GM21515 (cell line): Measurements from ENCODE around the gene MAPK12.

Experiments used
- ATAC-seq: cut with Tn5 transposase; IDR thresholded peaks from one replicate; pipeline ENCODE4 v1.9.1; 2021; ENCODE audit not compliant: unreplicated experiment

The MAPK12 gene

DNA sequence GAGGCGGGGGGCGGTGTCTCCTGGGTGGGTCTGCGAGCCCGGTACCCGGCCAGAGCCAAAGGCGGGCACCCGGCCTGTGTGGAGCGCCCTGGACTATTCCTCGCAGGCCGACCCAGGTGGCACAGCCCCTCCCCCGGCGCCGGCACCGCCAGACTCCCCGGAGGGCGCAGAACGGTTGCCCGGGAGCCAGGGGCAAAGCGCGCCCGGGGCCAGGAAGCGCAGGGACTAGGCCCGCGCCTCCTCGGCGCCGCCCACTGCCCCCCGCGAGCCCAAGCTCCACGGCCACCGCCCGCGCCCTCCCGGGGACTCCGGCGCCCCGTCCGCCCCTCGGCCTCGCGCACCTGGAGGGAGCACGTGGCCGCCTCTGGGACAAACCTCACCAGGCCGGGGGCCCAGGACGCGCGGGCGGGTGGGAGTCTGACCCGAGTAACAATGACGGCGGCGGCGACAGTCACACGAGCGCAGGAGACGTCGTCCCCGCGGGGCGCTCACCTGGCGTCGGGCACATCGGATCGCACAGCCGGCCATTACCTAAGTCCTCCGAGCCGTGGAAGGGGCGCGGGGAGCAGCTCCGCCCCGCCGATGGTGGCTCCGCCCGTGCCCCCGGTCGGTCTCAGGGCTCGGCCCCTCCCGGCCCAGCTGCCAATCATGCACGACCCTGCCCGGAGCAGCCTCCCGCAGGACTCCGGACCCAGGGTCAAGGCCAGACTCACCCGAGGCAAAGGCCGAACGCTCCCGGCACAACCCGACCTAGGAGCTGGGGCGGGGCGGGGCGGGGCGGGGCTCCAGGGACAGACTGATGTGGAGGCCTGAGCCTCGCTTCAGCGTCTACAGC, 38.5 kb upstream of the MAPK12 start:
- no peak for ATAC-seq

DNA sequence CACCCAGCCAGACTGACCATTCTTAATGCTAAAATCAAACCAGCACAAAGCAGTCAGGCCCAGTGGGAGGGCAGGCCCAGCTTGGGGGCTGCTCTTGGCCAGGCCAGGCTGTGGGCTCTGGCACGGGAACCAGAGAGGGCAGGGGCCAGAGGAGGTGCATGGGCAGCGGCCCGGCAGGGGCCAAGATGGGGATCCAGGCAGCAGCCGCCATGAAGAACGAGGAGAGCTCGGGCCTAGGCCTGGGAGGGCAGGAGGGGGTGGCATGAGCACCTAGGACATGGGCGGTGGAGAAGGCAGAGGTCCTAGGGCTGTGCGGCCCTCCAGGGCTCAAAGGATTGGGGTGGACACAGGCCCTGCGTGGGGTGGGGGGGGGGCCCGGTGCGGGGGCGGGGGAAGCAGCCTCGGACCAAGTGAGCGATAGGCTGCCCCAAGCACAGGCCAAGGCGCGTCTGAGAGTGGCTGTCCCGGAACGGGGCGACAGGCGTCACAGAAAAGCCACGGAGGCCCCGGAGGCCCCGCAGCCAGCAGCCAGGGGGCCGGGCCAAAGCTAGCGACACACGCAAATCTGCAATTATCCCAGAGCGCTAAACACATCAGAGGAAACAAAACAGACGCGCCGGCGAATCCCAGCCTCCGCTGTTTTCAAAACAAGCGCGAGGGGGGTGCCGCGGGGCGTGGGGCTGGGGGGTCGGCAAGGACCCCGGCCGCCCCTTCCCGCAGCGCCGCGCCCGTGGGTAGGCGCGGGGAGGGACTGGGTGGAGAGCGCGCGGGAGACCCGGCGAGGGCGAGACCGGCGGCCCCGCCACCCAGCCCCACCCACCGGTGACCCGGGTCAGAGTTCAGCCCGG, 37.7 kb upstream of the MAPK12 start:
- no peak for ATAC-seq

DNA sequence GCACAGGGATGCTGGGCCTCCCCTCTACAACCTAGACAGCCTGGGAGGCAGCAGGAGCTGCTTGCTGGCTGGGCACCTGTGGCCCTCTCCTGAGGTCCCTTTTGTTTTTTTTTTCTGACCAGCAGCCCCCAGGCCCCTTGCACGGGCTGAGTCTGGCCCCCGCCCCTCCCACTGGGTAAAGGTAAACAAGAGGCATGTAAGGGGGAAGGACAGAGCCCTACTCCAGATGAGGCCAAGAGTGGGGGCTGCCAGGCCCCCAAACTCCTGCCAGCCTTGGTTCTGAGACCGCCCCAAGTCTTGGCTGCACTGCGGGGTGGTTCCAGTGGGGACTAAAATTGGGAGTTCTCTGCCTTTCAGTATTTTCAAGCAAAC, 36.8 kb upstream of the MAPK12 start:
- ATAC-seq, result no peak

GRCh38 chr22:50297510-50298265, 36.2 kb upstream of the MAPK12 start:
- no peak for ATAC-seq

DNA sequence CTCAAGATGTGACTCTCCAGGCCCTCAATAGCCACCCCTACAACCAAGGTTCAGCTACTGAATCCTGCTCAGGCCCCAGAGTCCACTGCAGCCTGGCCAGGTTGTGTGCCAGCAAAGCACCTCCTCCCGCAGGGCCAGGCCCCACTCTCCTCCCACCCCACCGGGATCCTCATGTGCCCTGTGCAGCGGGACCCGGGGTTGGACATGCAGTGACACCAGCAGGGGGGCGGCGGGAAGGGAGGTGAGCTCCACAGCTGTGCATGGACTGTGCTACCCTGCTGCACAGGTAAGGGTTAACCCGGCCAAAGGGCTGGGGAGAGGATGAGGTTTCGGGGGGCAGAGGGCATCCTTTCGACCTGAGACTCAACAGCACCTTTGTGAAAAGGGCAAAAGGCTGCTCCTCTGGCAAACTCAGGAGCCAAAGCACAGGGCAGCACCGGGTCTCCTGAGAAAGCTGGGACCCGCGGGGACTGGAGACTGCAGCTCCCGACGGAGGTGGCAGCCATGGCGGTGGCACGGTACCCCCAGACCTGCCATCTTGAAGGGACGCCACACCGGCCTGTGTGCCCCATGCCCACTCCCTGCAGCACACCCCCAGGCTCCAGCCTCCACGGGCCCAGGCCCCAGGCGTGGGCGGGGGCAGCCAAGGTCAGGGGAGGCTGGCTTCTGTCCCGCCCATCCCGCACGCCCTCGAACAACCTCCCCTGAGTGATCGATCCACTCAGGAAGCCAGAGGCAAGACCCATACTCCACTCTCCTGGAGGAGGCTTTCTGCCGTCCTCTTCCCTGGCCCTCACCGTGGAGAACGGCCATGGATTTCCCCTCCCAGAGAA, 35.4 kb upstream of the MAPK12 start:
- ATAC-seq, result no peak

- ATAC-seq, result no peak
These were observed 32.8 kb upstream of the MAPK12 start for GRCh38 chr22:50294319-50294656.

- no peak for ATAC-seq
These were observed 32.2 kb upstream of the MAPK12 start for GRCh38 chr22:50293441-50294318.

DNA sequence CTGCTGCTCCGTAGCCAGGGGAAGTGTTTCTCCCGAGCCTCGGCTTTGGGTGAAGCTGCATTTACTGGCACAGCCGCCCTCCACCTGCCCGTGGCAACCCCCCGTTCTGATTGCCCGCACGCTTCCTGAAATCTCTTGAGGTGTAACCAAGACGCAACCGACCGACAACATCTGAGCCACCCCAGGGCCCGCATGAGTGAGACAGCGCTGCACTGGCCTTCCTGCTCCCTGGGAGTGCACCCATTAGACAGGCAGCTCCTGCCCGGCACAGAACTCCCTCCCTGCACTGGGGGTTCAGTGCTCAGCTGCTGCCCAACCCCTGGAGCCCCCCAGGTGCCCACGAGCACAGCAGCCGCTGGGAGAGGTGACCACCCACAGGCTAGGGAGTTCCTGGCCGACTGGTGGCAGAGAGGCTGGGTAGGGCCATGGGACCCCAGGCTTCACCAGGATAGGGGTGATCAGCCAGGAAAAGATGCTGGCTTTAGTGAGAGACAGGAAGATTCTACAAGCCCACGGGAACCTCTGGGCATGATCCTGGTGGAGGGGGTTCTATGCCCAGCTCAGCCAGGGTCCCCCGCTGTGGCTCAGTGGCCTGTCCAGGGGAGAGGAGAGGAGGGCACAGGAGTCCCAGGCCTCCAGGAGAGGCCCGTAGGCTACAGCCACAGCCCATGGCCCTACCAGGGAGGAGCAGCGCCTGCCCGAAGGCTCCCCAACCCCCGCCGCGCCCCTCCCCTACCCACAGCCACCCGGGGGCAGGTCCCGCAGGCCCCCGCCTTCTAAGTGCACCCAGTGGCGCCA, 31.4 kb upstream of the MAPK12 start:
- ATAC-seq, result no peak

DNA sequence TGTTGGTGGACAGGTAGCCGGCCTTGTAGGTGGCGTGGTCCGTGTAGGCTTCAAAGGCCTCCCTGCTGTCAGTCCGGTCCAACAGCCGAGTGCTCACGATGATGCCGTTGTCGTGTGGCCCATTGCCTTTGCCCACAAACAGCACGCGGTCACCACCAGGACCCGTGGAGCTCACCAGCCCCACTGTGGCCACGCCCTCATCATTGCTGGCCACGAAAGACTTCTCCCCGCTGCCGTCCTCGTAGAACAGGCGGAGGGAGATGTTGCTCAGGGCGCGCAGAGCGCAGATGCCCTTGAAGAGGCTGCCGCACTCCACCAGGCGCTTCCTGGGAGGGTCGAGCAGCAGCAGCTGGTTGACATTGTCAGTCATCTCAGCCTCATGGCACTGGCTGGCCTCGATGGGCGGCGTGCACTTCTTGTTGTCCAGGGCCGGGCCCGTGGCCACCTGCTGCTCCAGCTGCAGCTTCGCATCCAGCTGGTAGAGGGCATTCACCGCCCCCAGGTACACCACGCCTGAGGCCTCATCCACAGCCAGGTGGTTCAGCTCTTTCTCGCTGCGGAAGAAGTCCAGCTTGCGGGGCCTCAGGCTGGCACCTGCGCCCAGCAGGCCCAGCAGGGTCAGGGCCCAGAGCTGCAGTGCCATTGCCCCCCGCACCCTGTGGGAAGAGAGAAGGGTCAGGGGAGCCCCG, 28.6 kb upstream of the MAPK12 start:
- ATAC-seq, result no peak

- ATAC-seq, result no peak
These were observed 27.9 kb upstream of the MAPK12 start for GRCh38 chr22:50289151-50289941.

- no peak for ATAC-seq
These were observed 26.2 kb upstream of the MAPK12 start for GRCh38 chr22:50287731-50288130.

- ATAC-seq, result no peak
These were observed 25.3 kb upstream of the MAPK12 start for GRCh38 chr22:50286701-50287318.

GRCh38 chr22:50286275-50286674, 24.8 kb upstream of the MAPK12 start:
- no peak for ATAC-seq

DNA sequence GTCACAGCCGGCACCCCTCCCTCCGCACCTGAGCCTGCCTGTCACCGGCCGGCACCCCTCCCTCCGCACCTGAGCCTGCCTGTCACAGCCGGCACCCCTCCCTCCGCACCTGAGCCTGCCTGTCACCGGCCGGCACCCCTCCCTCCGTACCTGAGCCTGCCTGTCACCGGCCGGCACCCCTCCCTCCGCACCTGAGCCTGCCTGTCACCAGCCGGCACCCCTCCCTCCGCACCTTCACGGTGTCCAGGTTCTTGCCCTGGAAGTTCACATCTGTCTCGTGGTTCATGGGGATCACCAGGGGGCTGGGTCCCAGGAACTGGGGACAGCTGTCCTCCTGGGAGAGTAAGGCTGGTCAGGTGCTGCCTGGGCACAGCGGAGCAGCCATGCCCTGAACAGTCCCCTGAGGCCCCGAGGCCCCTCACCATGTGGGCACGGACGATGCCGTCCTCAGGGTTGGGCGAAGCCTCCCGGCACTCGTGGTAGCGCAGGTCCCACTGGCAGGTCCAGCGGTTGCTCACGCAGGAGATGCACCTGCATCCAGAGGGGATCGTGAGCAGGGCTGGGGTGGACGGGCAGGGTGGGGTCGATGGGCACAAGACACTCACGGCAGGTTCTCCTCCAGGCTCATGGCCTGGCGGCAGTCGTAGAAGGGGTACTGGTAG, 24.2 kb upstream of the MAPK12 start:
- no peak for ATAC-seq

DNA sequence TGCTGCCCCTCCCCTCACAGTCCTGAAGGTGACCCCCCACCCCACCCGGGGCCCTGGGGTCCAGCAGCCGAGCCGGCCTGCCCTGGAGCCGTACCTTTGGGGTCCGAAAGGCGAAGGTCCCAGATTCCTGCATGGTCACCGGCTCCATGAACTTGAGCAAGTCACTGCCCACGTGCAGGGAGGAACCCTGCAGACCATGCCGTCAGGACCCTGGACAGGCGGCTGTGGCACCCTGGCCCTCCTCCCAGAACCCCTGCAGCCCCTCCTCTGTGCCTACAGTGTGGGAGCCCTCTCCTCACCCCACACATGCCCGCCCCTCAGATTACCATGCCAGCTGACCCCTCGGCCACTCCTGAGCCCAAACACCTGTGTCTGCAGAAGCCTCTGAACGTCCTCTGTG, 23.0 kb upstream of the MAPK12 start:
- ATAC-seq, result no peak

DNA sequence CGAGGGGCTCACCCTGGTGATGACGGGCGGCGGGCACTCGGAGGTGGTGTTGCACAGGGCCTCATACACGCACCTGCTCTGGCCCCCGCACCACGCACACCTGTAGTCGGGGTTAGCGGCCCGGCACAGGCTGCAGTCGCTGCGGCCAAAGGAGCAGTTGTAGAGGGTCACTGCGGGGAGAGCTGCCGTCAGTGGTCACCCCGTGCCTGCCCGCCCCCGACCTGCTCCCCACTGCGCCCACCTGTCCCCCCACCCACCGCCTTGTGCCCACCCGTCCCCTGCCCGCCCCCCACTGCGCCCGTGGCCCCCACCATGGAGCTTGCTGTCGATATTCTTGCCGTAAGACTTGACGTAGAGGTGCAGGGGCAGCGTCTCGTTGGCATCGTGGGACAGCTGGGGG, 22.3 kb upstream of the MAPK12 start:
- no peak for ATAC-seq
